Measurements from ENCODE around the gene REN.

REN gene

DNA sequence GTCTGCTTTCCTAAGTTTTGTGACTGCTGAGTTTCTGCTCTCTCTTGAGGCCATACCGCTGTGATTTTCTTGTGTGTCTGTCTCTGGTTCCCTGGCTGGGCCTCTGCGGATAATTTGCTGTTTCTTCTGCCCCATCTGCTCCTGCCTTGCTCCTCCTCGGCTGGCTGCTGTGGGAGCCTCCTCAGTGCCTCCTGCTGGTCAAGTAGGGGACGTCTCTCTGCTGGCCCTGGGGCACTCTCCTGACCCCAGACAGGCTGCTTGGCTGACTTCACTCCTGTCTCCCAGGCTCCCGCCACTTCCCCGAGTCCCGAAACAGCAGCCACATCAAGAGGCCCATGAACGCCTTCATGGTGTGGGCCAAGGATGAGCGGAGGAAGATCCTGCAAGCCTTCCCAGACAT is 42.8 kb downstream of the REN start:
- H3K27ac ChIP-seq = no peak overlapping the region
- TF ChIP-seq, protein P1, sequence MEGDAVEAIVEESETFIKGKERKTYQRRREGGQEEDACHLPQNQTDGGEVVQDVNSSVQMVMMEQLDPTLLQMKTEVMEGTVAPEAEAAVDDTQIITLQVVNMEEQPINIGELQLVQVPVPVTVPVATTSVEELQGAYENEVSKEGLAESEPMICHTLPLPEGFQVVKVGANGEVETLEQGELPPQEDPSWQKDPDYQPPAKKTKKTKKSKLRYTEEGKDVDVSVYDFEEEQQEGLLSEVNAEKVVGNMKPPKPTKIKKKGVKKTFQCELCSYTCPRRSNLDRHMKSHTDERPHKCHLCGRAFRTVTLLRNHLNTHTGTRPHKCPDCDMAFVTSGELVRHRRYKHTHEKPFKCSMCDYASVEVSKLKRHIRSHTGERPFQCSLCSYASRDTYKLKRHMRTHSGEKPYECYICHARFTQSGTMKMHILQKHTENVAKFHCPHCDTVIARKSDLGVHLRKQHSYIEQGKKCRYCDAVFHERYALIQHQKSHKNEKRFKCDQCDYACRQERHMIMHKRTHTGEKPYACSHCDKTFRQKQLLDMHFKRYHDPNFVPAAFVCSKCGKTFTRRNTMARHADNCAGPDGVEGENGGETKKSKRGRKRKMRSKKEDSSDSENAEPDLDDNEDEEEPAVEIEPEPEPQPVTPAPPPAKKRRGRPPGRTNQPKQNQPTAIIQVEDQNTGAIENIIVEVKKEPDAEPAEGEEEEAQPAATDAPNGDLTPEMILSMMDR (conservative IDR thresholded peaks at IDR 0.05) = peak; percentile 36

DNA sequence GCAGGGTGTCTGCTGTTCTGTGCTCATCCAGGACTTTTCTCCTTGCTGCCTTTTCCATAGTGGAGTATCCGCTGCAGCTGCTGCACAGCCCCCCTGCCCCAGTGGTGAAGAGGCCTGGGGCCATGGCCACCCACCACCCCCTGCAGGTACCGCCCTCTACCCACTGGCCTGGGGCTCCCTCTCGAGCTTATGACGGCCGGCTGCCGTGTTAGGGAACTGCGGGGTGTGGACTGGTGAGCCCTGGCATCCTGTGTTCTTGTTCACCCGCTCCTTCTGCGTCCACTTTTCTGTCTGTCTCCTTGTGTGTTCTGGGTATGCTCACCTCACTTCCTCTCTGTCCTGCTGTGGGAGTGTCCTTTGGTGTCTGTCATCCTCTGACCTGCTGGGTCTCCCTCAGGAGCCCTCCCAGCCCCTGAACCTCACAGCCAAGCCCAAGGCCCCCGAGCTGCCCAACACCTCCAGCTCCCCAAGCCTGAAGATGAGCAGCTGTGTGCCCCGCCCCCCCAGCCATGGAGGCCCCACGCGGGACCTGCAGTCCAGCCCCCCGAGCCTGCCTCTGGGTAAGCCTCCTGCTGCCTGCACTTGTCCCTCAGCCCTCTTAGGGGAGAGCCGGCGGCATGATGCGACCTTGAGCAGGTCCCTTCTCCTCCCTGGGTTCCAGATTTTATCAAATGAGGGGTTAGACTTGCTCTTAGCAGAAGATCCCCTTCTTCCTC is 44.1 kb downstream of the REN start:
- H3K27ac ChIP-seq = no peak overlapping the region
- TF ChIP-seq, protein P1 (conservative IDR thresholded peaks at IDR 0.05) = no peak

DNA sequence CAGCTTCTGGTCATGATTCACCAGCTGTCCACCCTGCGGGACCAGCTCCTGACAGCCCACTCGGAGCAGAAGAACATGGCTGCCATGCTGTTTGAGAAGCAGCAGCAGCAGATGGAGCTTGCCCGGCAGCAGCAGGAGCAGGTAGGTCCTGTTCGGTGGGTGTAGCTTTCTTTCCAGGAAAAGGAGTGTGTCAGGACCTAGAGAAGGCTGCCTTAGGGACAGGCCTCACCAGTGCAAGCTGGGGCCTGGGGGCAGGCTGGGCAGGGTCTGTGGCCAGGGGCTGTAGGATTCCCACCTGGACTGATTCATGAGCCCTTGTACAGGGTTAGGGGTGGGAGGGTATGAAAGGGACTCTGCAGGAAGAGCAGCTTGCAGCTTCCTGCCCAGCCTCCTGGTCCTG is 49.6 kb downstream of the REN start:
- no peak overlapping the region for H3K27ac ChIP-seq
- TF ChIP-seq, protein P1 (conservative IDR thresholded peaks at IDR 0.05) = no peak

DNA sequence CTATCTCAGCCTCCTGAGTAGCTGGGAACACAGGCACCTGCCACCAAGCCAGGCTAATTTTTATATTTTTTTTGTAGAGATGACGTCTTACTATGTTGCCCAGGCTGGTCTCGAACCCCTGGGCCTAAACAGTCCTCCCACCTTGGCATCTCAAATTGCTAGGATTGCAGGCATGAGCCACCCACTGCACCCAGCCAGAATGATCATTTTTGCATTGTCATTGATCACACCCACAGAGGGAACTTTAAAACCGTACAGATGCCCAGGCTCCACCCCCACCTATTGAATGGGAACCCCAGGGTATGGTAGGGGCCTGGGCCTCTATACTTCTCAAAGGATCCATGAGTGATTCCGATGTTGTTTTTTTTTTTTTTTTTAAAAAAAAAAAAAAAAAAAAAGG is 51.0 kb downstream of the REN start:
- no peak overlapping the region for H3K27ac ChIP-seq
- TF ChIP-seq, protein P1 (conservative IDR thresholded peaks at IDR 0.05) = no peak

DNA sequence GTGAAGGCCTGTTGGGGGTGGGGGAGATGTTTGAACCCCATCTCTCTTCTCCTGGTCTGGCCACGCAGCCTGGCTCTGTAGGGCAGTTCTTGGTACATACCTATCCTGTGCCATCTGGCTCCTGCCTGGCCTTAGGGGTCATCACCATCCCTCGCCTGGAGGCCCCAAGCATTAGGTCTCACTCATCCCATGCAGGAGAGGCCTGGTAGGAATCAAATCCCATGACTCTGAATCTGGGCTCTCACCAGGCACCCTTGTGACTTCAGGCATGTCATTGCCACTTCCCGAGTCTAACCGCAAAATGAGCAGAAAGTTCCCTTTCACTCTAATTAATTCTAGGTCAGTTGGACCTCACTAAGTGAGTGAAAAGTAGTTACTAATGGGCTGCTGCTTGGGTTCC is 51.5 kb downstream of the REN start:
- no peak overlapping the region for H3K27ac ChIP-seq
- TF ChIP-seq, protein P1 (conservative IDR thresholded peaks at IDR 0.05) = no peak

DNA sequence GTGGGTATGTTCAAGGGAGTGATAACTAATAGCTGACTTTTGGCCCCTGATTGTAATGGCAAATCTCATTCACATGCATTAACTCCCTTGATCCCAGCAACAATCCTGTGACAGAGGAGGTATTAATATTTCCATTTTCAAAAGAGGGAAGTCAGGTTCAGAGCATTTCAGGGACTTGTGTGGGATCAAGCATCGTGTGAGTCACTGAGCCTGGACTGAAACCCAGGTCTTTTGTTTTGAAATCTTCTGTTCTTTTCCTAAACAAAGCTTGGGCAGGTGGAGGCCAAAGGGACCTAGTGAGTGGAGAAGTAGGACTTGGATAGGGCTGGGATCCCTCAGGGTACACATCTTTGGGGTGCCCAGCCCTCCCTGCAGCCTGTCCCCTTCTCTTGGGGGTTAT is 52.2 kb downstream of the REN start:
- no peak overlapping the region for H3K27ac ChIP-seq
- TF ChIP-seq, protein P1 (conservative IDR thresholded peaks at IDR 0.05) = no peak

DNA sequence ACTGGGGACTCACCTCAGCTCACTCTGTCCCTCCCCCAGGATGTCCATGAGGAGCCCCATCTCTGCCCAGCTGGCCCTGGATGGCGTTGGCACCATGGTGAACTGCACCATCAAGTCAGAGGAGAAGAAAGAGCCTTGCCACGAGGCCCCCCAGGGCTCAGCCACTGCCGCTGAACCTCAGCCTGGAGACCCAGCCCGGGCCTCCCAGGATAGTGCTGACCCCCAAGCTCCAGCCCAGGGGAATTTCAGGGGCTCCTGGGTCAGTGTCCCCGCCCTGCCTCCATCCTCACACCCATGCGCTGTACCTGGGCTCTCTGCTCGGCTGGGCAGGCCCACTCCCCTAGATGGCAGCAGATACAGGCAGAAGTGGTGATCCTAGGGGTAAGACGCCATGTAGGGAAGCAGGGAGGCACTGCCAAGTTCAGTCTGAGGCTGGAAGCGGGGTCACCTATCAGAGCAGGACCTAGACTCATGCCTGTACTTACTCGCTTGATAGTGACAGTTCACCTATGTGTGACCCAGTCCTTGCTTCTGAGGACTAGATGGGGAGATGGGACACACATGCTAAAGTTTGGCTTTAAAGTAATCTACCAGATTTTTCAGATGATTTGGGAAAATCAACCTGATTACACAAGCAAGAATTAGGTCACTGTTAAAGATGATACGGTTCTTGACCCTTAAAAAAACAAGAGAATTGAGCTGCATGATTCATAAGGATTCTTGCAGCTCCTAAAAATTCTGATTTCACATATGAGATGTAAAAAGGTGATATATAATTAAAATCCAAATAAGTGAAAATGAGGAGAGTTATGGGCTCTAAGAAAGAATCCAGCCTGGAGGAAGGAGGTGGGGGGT is 53.0 kb downstream of the REN start:
- no peak overlapping the region for H3K27ac ChIP-seq
- TF ChIP-seq, protein P1 (conservative IDR thresholded peaks at IDR 0.05) = no peak
